Endothelial cell of umbilical vein (primary cell): Measurements from ENCODE around the gene OCA2. TPM values are rescaled to one million over a fixed set of nuclear protein-coding genes. Genes with fewer than 3 reads are reported as not detected.

Experiments
- BruUV-seq: library from RNA; stranded (reverse); fragments of 400-500 nt; replicated peaks from 2 replicates; lab custom pipeline; 2021; lab: Mats Ljungman, UMichigan
- CTCF ChIA-PET: fragments of 300-600, 350-600 bp; sonication (Branson Sonifier 250); formaldehyde crosslinking; loops from one replicate; lab custom pipeline; 2021; ENCODE audit warnings: antibody characterized with exemption, inconsistent platforms; lab: Charles Lee
- POLR2A ChIA-PET: fragments of 300-600, 350-600 bp; sonication (Branson Sonifier 250); formaldehyde crosslinking; loops from one replicate; lab custom pipeline; 2021; ENCODE audit warnings: antibody characterized with exemption, inconsistent platforms; lab: Charles Lee
- DNase-seq: peaks from one replicate; pipeline ENCODE4 v3.0.0-alpha.2; 2011; ENCODE audit warnings: low read depth, low spot score
- FAIRE-seq: peaks from 2 replicates; lab custom pipeline; 2011; peaks lifted over from hg19 to GRCh38; lab: Jason Lieb, UNC
- H2AFZ ChIP-seq: 2 replicates; pipeline ENCODE4 v1.6.0; 2012; ENCODE audit warnings: low read depth, low read length, control low read depth, inconsistent platforms
- H3K27ac ChIP-seq: 2 replicates; pipeline ENCODE4 v1.5.1; 2011; ENCODE audit warnings: low read depth, mild to moderate bottlenecking, control low read depth, low read length, moderate library complexity; ENCODE audit not compliant: insufficient read depth
- H3K27me3 ChIP-seq, 2 experiments: 2 replicates each; pipeline versions ENCODE4 v1.6.0 to v1.6.1; 2011; ENCODE audit warnings: low read length in 2 of 2, mixed read lengths in 1 of 2; ENCODE audit not compliant: control insufficient read depth in 2 of 2, insufficient read depth in 2 of 2
- H3K36me3 ChIP-seq, 2 experiments: 2 replicates in 1 of 2; 3 replicates in 1 of 2; pipeline ENCODE4 v1.5.1; 2011; ENCODE audit warnings: low read length in 2 of 2, mild to moderate bottlenecking in 1 of 2, moderate library complexity in 1 of 2; ENCODE audit not compliant: control insufficient read depth in 2 of 2, insufficient read depth in 2 of 2; ENCODE audit errors: extremely low read depth in 1 of 2
- H3K4me1 ChIP-seq: 3 replicates; pipeline ENCODE4 v1.5.1; 2011; ENCODE audit warnings: mild to moderate bottlenecking, low read length; ENCODE audit not compliant: control insufficient read depth, insufficient read depth; ENCODE audit errors: extremely low read depth
- H3K4me2 ChIP-seq: 2 replicates; pipeline ENCODE4 v1.6.1; 2011; ENCODE audit warnings: low read length, control low read depth, mixed read lengths; ENCODE audit not compliant: insufficient read depth
- H3K4me3 ChIP-seq, 3 experiments: fragments of 200-600 bp in 1 of 3; sonication (generic), shearing (Covaris generic) in 1 of 3; replicated peaks in 1 of 3; 2 replicates each; pipeline ENCODE4 v1.5.1; 2011 to 2016; ENCODE audit warnings: control low read depth in 3 of 3, low read length in 3 of 3, mild to moderate bottlenecking in 2 of 3, inconsistent platforms in 1 of 3, low read depth in 1 of 3, moderate library complexity in 1 of 3; ENCODE audit not compliant: insufficient read depth in 1 of 3
- H3K79me2 ChIP-seq: 2 replicates; pipeline ENCODE4 v1.6.0; 2012; ENCODE audit warnings: low read length, inconsistent platforms; ENCODE audit not compliant: control insufficient read depth, insufficient read depth
- H3K9ac ChIP-seq: replicated peaks from 2 replicates; pipeline ENCODE3; 2011; ENCODE audit warnings: low read length, control low read depth; ENCODE audit not compliant: insufficient read depth; ENCODE audit errors: extremely low read depth
- H3K9me1 ChIP-seq: replicated peaks from 3 replicates; pipeline ENCODE4 v1.6.0; 2011; ENCODE audit warnings: mild to moderate bottlenecking, low read length; ENCODE audit not compliant: control insufficient read depth, insufficient read depth; ENCODE audit errors: extremely low read depth
- H3K9me3 ChIP-seq: replicated peaks from 2 replicates; pipeline ENCODE4 v1.5.1; 2012; ENCODE audit warnings: low read length, inconsistent platforms; ENCODE audit not compliant: control insufficient read depth, insufficient read depth
- H4K20me1 ChIP-seq: replicated peaks from 2 replicates; pipeline ENCODE3; 2011; ENCODE audit warnings: mild to moderate bottlenecking, low read length; ENCODE audit not compliant: control insufficient read depth, insufficient read depth; ENCODE audit errors: extremely low read depth
- CTCF ChIP-seq, 2 donors: IDR thresholded peaks; 1 replicate in 1 of 2; 2 replicates in 1 of 2; pipeline ENCODE4 v1.5.1; 2011; ENCODE audit warnings: low read length in 2 of 2, mild to moderate bottlenecking in 2 of 2, moderate library complexity in 2 of 2, control low read depth in 1 of 2, inconsistent platforms in 1 of 2, low read depth in 1 of 2; ENCODE audit not compliant: insufficient read depth in 1 of 2; ENCODE audit errors: extremely low read depth in 1 of 2
- EZH2 ChIP-seq: IDR thresholded peaks from 2 replicates; pipeline ENCODE4 v1.6.1; 2012; ENCODE audit warnings: borderline replicate concordance, low read depth, mild to moderate bottlenecking, moderate library complexity, low read length, inconsistent platforms; ENCODE audit not compliant: severe bottlenecking
- FOS ChIP-seq: IDR thresholded peaks from 2 replicates; pipeline ENCODE4 v1.6.1; 2011; ENCODE audit warnings: mild to moderate bottlenecking, low read length, moderate library complexity, borderline replicate concordance; ENCODE audit not compliant: insufficient read depth
- GATA2 ChIP-seq: IDR thresholded peaks from 2 replicates; pipeline ENCODE4 v1.7.0; 2011; ENCODE audit warnings: low read depth, mild to moderate bottlenecking, moderate library complexity, mixed read lengths, low read length; ENCODE audit not compliant: insufficient read length, insufficient read depth
- JUN ChIP-seq: IDR thresholded peaks from 2 replicates; pipeline ENCODE4 v1.6.1; 2011; ENCODE audit warnings: borderline replicate concordance, low read depth; ENCODE audit not compliant: insufficient read length, insufficient read depth
- MAX ChIP-seq: IDR thresholded peaks from 2 replicates; pipeline ENCODE4 v1.6.1; 2011; ENCODE audit not compliant: insufficient read depth, insufficient read length
- MYC ChIP-seq: IDR thresholded peaks from one replicate; pipeline ENCODE4 v1.6.1; 2011; ENCODE audit warnings: mild to moderate bottlenecking, low read depth, low read length
- POLR2A ChIP-seq: IDR thresholded peaks from 2 replicates; pipeline ENCODE4 v1.6.1; 2012; ENCODE audit warnings: low read depth, mild to moderate bottlenecking, control low read depth, low read length
- POLR2AphosphoS5 ChIP-seq: IDR thresholded peaks from 2 replicates; pipeline ENCODE4 v1.6.1; 2012; ENCODE audit warnings: low read depth, mild to moderate bottlenecking, control low read depth, low read length, moderate library complexity; ENCODE audit not compliant: insufficient read depth
- dilution Hi-C: fragments of 300-500 bp; cut with MboI; formaldehyde crosslinking; loops from one replicate; pipeline ENCODE4 v1.15.0; 2019; ENCODE audit warnings: low sequenced_read_pairs; ENCODE audit not compliant: extremely low pct_ligation_motif_present
- intact Hi-C: fragments of 100-400 bp; cut with micrococcal nuclease; formaldehyde crosslinking; loops from one replicate; pipeline ENCODE4 v1.10.0; 2022
- polyA plus RNA-seq, 4 experiments: library from polyadenylated mRNA; depleted of rRNA in 3 of 4; stranded (reverse) in 3 of 4; unstranded in 1 of 4; fragments of >200 nt; gene quantifications; 2 replicates each; pipeline versions ENCODE4 v1.2.1 to v1.2.3, GENCODE V29; 2011 to 2012; ENCODE audit warnings: missing spikeins in 1 of 4
- total RNA-seq: library from RNA; stranded (reverse); gene quantifications from 2 replicates; pipeline ENCODE4 v1.2.3, GENCODE V29; 2021

Gene OCA2
- total and polyA plus RNA-seq, 2 donors (not counting 3 experiments of a cell fraction or from before 2014, with no cell fraction given) = not detected

DNA sequence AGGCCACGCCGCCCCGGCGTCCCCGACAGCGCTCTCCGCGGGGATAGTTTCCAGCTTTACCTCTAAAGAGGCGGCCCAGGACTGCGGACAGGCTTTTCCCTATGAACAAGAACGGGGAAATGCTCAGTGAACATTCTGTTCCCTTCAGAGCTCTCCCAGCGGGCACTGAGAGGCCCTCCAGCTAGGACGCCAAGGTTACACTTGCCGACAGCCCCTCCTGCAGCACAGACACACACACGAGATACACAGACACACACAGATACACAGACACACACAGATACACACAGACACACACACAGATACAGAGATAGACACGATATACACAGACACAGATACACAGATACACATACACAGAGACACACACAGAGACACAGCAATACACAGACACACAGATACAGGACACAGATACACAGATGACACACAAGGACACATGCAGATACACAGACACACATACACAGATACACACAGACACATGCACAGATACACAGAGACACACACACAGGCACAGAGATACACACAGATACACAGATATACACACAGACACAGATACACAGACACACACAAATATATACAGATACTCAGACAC is 533 bp upstream of the OCA2 start:
- H3K9me1 ChIP-seq = no peaks in the 10 kb centered on the region
- CTCF ChIA-PET = interaction anchor here (0.6 to 2.9 kb wide), 4 partner anchors 9 to 79 kb away, joined by 3 to 28 read pairs (median 4); no protein-coding TSS in a partner anchor
- H3K79me2 ChIP-seq = no peaks in the 10 kb centered on the region
- no peak overlapping the region for H3K9ac ChIP-seq
- H3K4me1 ChIP-seq = peaks cover 12% of the 10 kb centered on the region
- H3K4me3 ChIP-seq = no peak overlapping the region
- H3K36me3 ChIP-seq = no peaks in the 10 kb centered on the region
- H3K27ac ChIP-seq = no peak overlapping the region
- POLR2A ChIA-PET = no interaction called here
- H3K4me2 ChIP-seq = no peak overlapping the region
- TF ChIP-seq MYC = no peak
- no peak for TF ChIP-seq JUN
- TF ChIP-seq CTCF (IDR thresholded peaks at IDR 0.05; ENCODE audit: extremely low read depth in 1 of 2, insufficient read depth in 1 of 2, low read depth in 1 of 2, low read length in 2 of 2) = no peak
- TF ChIP-seq MAX = no peak
- TF ChIP-seq GATA2 = no peak
- TF ChIP-seq POLR2A = no peak
- TF ChIP-seq EZH2 = no peak
- no peak for TF ChIP-seq FOS
- TF ChIP-seq POLR2AphosphoS5 = no peak
- no peak overlapping the region for H2AFZ ChIP-seq
- H4K20me1 ChIP-seq = no peaks in the 10 kb centered on the region
- DNase-seq (no peak), FAIRE-seq (no peak)
- H3K9me3 ChIP-seq = no peaks in the 10 kb centered on the region
- dilution Hi-C loops (no loop called here), intact Hi-C loops (no loop called here)
- H3K27me3 ChIP-seq = peaks cover 39 to 47% of the 10 kb centered on the region in 2 experiments
- BruUV-seq = no TSS peak
